GM18951 (cell line): ENCODE results near the gene OTP.

Source experiments
- POLR2A ChIP-seq: IDR thresholded peaks from 4 replicates; pipeline ENCODE4 v1.6.1; 2011; ENCODE audit warnings: mild to moderate bottlenecking; ENCODE audit not compliant: insufficient read length, insufficient read depth; ENCODE audit errors: extremely low read depth
- in situ Hi-C: fragments of 300-500 bp; cut with MboI; formaldehyde crosslinking; loops from one replicate; pipeline ENCODE4 v1.12.0; 2022; ENCODE audit warnings: low sequenced_read_pairs, mixed read lengths, inconsistent platforms; ENCODE audit not compliant: unreplicated experiment

Gene OTP

GRCh38 chr5:77644371-77645157 lies 6.1 kb upstream of the OTP start:
- TF ChIP-seq POLR2A: no peak
- in situ Hi-C loops: loop anchor here (10.0 kb wide), 2 partner anchors 340 to 520 kb away; no protein-coding TSS in a partner anchor

GRCh38 chr5:77643654-77644370 lies 5.3 kb upstream of the OTP start:
- in situ Hi-C loops: loop anchor here (10.0 kb wide), 2 partner anchors 341 to 521 kb away; no protein-coding TSS in a partner anchor
- TF ChIP-seq POLR2A: no peak

- in situ Hi-C loops: loop anchor here (10.0 kb wide), 2 partner anchors 342 to 522 kb away; no protein-coding TSS in a partner anchor
- TF ChIP-seq POLR2A: no peak
Measured at GRCh38 chr5:77642738-77643653, 4.5 kb upstream of the OTP start.

GRCh38 chr5:77641963-77642737 lies 3.6 kb upstream of the OTP start:
- in situ Hi-C loops: loop anchor here (10.0 kb wide), 2 partner anchors 343 to 523 kb away; no protein-coding TSS in a partner anchor

GRCh38 chr5:77641397-77641943 lies 3.0 kb upstream of the OTP start:
- no peak for TF ChIP-seq POLR2A

More at GRCh38 chr5:77641963-77642737, 3.6 kb upstream of the OTP start:
- no peak for TF ChIP-seq POLR2A

GRCh38 chr5:77640589-77641396 lies 2.3 kb upstream of the OTP start:
- in situ Hi-C loops: loop anchor here (10.0 kb wide), 2 partner anchors 344 to 524 kb away; no protein-coding TSS in a partner anchor
- no peak for TF ChIP-seq POLR2A

More at GRCh38 chr5:77641397-77641943, 3.0 kb upstream of the OTP start:
- in situ Hi-C loops: loop anchor here (10.0 kb wide), 2 partner anchors 343 to 523 kb away; no protein-coding TSS in a partner anchor

GRCh38 chr5:77638763-77639671 lies 504 bp upstream of the OTP start:
- in situ Hi-C loops: no loop called here
- TF ChIP-seq POLR2A: no peak

- in situ Hi-C loops: no loop called here
Measured at GRCh38 chr5:77637170-77637997, 1.1 kb downstream of the OTP start.

GRCh38 chr5:77636641-77637169 lies 1.8 kb downstream of the OTP start:
- no peak for TF ChIP-seq POLR2A
- in situ Hi-C loops: no loop called here

More at GRCh38 chr5:77637170-77637997, 1.1 kb downstream of the OTP start:
- no peak for TF ChIP-seq POLR2A
